ENCODE measurements around the gene TMC3. TPM values are rescaled to one million over a fixed set of nuclear protein-coding genes. Genes with fewer than 3 reads are reported as not detected.

The TMC3 gene
- total and polyA plus RNA-seq, 10 of the 15 experiments (the other 5 are each of a cell fraction or from before 2014, with no cell fraction given) = 0.03 to 0.04 (median 0.04) TPM; not detected in 7

- TF ChIP-seq, protein P1, sequence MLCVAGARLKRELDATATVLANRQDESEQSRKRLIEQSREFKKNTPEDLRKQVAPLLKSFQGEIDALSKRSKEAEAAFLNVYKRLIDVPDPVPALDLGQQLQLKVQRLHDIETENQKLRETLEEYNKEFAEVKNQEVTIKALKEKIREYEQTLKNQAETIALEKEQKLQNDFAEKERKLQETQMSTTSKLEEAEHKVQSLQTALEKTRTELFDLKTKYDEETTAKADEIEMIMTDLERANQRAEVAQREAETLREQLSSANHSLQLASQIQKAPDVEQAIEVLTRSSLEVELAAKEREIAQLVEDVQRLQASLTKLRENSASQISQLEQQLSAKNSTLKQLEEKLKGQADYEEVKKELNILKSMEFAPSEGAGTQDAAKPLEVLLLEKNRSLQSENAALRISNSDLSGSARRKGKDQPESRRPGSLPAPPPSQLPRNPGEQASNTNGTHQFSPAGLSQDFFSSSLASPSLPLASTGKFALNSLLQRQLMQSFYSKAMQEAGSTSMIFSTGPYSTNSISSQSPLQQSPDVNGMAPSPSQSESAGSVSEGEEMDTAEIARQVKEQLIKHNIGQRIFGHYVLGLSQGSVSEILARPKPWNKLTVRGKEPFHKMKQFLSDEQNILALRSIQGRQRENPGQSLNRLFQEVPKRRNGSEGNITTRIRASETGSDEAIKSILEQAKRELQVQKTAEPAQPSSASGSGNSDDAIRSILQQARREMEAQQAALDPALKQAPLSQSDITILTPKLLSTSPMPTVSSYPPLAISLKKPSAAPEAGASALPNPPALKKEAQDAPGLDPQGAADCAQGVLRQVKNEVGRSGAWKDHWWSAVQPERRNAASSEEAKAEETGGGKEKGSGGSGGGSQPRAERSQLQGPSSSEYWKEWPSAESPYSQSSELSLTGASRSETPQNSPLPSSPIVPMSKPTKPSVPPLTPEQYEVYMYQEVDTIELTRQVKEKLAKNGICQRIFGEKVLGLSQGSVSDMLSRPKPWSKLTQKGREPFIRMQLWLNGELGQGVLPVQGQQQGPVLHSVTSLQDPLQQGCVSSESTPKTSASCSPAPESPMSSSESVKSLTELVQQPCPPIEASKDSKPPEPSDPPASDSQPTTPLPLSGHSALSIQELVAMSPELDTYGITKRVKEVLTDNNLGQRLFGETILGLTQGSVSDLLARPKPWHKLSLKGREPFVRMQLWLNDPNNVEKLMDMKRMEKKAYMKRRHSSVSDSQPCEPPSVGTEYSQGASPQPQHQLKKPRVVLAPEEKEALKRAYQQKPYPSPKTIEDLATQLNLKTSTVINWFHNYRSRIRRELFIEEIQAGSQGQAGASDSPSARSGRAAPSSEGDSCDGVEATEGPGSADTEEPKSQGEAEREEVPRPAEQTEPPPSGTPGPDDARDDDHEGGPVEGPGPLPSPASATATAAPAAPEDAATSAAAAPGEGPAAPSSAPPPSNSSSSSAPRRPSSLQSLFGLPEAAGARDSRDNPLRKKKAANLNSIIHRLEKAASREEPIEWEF (IDR thresholded peaks at IDR 0.05; ENCODE audit: insufficient replicate concordance, low read depth, low read length) = no peak
- TF ChIP-seq DPF2 (IDR thresholded peaks at IDR 0.05) = no peak
Measured at GRCh38 chr15:81407176-81407575, 33.2 kb upstream of the TMC3 start (continued).

- DNase-seq (ENCODE audit: low read depth, low spot score) (peak; percentile 23), FAIRE-seq (no peak), ATAC-seq (peak; percentile 73)
- Histone ChIP-seq H3K4me1 (ENCODE audit: control insufficient read depth, insufficient read depth, low read length) (no peaks in the 10 kb centered on the region), H2AFZ (ENCODE audit: control insufficient read depth, low read depth, low read length) (no peak overlapping the region), H4K20me1 (ENCODE audit: control insufficient read depth, insufficient read depth) (no peaks in the 10 kb centered on the region), H3K9ac (ENCODE audit: control insufficient read depth, insufficient read depth, low read length) (no peak overlapping the region), H3K79me2 (ENCODE audit: control insufficient read depth, insufficient read depth, low read length) (no peaks in the 10 kb centered on the region), H3K27ac (ENCODE audit: control insufficient read depth, insufficient read depth) (no peak overlapping the region), H3K9me3 (replicated peaks; ENCODE audit: control insufficient read depth, insufficient read depth, low read length) (no peaks in the 10 kb centered on the region), H3K27me3 (replicated peaks in 1 of 2; ENCODE audit: control insufficient read depth in 2 of 2, insufficient read depth in 2 of 2, low read length in 1 of 2) (no peaks in the 10 kb centered on the region; a peak in 1 of 4 replicates), H3K4me3 (no peak overlapping the region), H3K36me3 (ENCODE audit: control insufficient read depth in 2 of 2, insufficient read depth in 2 of 2, low read length in 1 of 2) (no peaks in the 10 kb centered on the region), H3K4me2 (ENCODE audit: control insufficient read depth, insufficient read depth) (no peak overlapping the region)
- no TSS peak for BruUV-seq (replicated peaks)
- ChIA-PET CTCF (interaction anchor here (0.7 to 5.1 kb wide), 17 partner anchors 10 to 421 kb away, joined by 3 to 70 read pairs (median 7); partner anchors contain the start of gene STARD5), RAD21 (ENCODE audit: unreplicated experiment) (interaction anchor here (1.1 to 5.1 kb wide), 5 partner anchors 10 to 134 kb away, joined by 4 to 32 read pairs (median 9); no protein-coding TSS in a partner anchor), POLR2A (no interaction called here), SMC1A (ENCODE audit: uncharacterized antibody, unreplicated experiment) (interaction anchor here (0.6 to 5.2 kb wide), 10 partner anchors 9 to 246 kb away, joined by 3 to 63 read pairs (median 4); partner anchors contain the start of gene STARD5)
- in situ Hi-C loops (cut with MboI) (loop anchor here (5.0 kb wide), 1 partner anchor 133 kb away; no protein-coding TSS in a partner anchor), intact Hi-C loops (cut with micrococcal nuclease; ENCODE audit: unreplicated experiment) (loop anchor here (1.0 to 5.0 kb wide), 5 partner anchors 63 to 290 kb away; no protein-coding TSS in a partner anchor)
- 7% methylated on average over 6 of the region's 6 CpGs for WGBS (ENCODE audit: insufficient coverage, insufficient replicate concordance, low lambda C conversion rate, missing lambda C conversion rate)
- TF ChIP-seq USF1 (IDR thresholded peaks at IDR 0.05; ENCODE audit: borderline replicate concordance, extremely low read length, insufficient read depth, low read depth, low read length) (no peak), RFX5 (IDR thresholded peaks at IDR 0.05; ENCODE audit: low read depth, low read length) (no peak), ZNF384 (IDR thresholded peaks at IDR 0.05; ENCODE audit: borderline replicate concordance, low read depth, low read length) (no peak), CBX3 (IDR thresholded peaks at IDR 0.05; ENCODE audit: borderline replicate concordance, low read depth) (no peak), BCL11A (IDR thresholded peaks at IDR 0.05; ENCODE audit: low read depth, low read length) (no peak), KLF5 (IDR thresholded peaks at IDR 0.05; ENCODE audit: partially characterized antibody) (no peak), GATAD2B (conservative IDR thresholded peaks at IDR 0.05; ENCODE audit: low read depth) (no peak), CREB1 (IDR thresholded peaks at IDR 0.05; ENCODE audit: low read depth) (no peak)
- TF ChIP-seq, protein P2, sequence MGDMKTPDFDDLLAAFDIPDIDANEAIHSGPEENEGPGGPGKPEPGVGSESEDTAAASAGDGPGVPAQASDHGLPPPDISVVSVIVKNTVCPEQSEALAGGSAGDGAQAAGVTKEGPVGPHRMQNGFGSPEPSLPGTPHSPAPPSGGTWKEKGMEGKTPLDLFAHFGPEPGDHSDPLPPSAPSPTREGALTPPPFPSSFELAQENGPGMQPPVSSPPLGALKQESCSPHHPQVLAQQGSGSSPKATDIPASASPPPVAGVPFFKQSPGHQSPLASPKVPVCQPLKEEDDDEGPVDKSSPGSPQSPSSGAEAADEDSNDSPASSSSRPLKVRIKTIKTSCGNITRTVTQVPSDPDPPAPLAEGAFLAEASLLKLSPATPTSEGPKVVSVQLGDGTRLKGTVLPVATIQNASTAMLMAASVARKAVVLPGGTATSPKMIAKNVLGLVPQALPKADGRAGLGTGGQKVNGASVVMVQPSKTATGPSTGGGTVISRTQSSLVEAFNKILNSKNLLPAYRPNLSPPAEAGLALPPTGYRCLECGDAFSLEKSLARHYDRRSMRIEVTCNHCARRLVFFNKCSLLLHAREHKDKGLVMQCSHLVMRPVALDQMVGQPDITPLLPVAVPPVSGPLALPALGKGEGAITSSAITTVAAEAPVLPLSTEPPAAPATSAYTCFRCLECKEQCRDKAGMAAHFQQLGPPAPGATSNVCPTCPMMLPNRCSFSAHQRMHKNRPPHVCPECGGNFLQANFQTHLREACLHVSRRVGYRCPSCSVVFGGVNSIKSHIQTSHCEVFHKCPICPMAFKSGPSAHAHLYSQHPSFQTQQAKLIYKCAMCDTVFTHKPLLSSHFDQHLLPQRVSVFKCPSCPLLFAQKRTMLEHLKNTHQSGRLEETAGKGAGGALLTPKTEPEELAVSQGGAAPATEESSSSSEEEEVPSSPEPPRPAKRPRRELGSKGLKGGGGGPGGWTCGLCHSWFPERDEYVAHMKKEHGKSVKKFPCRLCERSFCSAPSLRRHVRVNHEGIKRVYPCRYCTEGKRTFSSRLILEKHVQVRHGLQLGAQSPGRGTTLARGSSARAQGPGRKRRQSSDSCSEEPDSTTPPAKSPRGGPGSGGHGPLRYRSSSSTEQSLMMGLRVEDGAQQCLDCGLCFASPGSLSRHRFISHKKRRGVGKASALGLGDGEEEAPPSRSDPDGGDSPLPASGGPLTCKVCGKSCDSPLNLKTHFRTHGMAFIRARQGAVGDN (IDR thresholded peaks at IDR 0.05) = no peak
Measured at GRCh38 chr15:81400640-81401236, 26.7 kb upstream of the TMC3 start.
